ENCODE results near the gene DENND4A.
A peak's percentile ranks its signal among the peaks of the same experiment; 100 is the strongest.

Gene DENND4A

DNA sequence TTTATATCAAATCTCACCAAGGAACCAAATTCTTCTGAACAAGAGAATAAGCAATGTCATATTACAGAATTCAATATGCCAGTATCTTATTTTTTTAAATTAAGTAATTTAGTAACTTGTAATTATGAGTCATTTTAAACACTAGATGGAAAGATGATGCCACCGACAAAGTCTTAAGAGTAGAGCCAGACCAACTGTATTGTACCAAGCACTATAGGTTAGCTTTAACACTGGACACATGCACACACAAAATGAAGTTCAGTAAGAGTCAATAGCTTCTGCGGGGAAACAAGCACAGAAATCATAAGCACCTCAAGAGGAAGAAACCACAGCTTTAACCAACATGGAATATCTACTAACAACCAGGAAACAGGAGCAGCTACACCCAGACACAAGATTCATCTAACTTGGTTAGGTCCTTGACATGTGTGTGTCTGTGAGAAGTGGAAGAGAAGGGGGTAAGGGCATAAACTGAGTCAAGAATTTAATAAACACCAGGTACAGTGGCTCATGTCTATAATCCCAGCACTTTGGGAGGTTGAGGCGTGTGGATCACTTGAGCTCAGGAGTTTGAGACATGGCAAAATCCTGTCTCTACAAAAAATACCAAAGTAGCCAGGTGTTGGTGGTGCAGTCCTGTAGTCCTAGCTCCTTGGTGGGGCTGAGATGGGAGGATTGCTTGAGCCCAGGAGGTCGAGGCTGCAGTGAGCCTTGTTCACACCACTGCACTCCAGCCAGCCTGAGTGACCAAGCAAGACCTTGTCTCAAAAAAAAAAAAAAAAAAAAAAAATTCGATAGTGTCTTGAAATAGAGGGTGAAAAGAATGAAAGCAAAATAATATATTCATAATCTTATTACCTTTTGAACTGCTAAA is 28.9 kb downstream of the DENND4A start (continued):
- TF ChIP-seq, protein P1, sequence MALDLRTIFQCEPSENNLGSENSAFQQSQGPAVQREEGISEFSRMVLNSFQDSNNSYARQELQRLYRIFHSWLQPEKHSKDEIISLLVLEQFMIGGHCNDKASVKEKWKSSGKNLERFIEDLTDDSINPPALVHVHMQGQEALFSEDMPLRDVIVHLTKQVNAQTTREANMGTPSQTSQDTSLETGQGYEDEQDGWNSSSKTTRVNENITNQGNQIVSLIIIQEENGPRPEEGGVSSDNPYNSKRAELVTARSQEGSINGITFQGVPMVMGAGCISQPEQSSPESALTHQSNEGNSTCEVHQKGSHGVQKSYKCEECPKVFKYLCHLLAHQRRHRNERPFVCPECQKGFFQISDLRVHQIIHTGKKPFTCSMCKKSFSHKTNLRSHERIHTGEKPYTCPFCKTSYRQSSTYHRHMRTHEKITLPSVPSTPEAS (tag by site-specific recombination; IDR thresholded peaks at IDR 0.05): no peak

DNA sequence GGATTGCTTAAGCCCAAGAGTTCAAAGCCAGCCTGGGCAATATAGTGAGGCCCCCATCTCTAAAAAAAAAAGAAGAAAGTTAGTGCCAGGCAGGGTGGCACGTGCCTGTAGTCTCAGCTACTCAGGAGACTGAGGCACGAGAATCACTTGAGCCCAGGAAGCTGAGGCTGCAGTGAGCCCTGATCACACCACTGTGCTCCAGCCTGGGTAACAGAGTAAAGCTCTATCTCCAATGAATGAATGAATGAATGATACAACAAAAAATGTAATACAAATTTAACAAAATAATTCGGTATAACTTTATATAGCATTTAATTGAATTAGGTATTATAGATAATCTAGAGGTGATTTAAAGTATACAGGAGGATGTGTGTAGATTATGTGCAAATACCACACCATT is 29.7 kb downstream of the DENND4A start:
- ChIA-PET POLR2A (no interaction called here), CTCF (no interaction called here)
- TF ChIP-seq ZNF302 (tag by site-specific recombination; IDR thresholded peaks at IDR 0.05; ENCODE audit: low read depth) (no peak), ZNF24 (tag by site-specific recombination; IDR thresholded peaks at IDR 0.05) (peak; percentile 61; the same call in 1 of the 2 replicates)
- Histone ChIP-seq H3K4me1 (ENCODE audit: control insufficient read depth, insufficient read depth, low read length) (peaks cover 15% of the 10 kb centered on the region), H3K36me3 (ENCODE audit: control insufficient read depth in 2 of 2, insufficient read depth in 1 of 2, low read length in 2 of 2) (no peaks in the 10 kb centered on the region; a peak in 1 of 3 replicates), H3K27ac (ENCODE audit: extremely low read depth, low read depth, low read length) (no peak overlapping the region), H3K9me3 (ENCODE audit: control insufficient read depth, insufficient read depth, low read depth, low read length) (no peaks in the 10 kb centered on the region), H3K4me3 (ENCODE audit: low read depth, low read length) (no peak overlapping the region)

DNA sequence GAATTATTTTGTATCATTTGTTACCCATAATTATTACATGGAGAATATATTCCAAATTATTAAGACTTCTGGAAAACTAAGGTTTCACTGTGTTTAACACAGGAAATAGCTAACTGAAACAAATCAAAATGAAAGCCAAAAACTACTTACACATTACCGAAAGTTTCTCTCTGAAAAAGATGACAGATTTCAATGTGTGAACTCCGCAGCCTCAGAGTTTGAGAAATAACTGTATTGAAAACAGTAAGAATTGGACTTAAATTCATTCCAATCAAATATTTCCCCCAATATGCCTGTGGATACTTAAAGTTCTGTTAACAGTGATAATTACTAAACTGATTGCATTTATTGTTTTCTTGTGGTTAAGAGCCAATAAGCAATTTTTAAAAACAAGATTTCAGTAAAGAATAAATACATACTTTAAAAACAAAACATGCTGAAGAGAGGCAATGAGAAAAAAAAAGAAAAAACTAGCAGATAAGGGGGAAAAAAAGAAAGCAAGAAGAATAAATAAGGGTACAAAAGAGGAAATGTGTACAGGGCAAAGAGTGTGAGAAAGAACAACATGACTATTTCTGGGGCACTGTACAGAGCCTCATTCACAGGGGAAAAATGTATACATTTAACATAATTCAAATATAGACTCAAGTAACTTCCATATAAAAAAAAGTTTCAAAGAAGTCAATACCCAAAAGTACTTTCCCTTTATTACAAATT is 30.7 kb downstream of the DENND4A start:
- Histone ChIP-seq H3K27ac (ENCODE audit: extremely low read depth, low read depth, low read length) (no peak overlapping the region), H3K36me3 (ENCODE audit: control insufficient read depth in 2 of 2, insufficient read depth in 1 of 2, low read length in 2 of 2) (no peaks in the 10 kb centered on the region; a peak in 1 of 3 replicates), H3K4me1 (ENCODE audit: control insufficient read depth, insufficient read depth, low read length) (peaks cover 11% of the 10 kb centered on the region), H3K4me3 (ENCODE audit: low read depth, low read length) (no peak overlapping the region), H3K9me3 (ENCODE audit: control insufficient read depth, insufficient read depth, low read depth, low read length) (no peaks in the 10 kb centered on the region)
- TF ChIP-seq ZNF19 (tag by site-specific recombination; IDR thresholded peaks at IDR 0.05; ENCODE audit: low read depth): no peak
- TF ChIP-seq ZBTB21 (tag by site-specific recombination; IDR thresholded peaks at IDR 0.05): no peak
- TF ChIP-seq GFI1B (tag by site-specific recombination; IDR thresholded peaks at IDR 0.05): no peak
- TF ChIP-seq, protein P2, sequence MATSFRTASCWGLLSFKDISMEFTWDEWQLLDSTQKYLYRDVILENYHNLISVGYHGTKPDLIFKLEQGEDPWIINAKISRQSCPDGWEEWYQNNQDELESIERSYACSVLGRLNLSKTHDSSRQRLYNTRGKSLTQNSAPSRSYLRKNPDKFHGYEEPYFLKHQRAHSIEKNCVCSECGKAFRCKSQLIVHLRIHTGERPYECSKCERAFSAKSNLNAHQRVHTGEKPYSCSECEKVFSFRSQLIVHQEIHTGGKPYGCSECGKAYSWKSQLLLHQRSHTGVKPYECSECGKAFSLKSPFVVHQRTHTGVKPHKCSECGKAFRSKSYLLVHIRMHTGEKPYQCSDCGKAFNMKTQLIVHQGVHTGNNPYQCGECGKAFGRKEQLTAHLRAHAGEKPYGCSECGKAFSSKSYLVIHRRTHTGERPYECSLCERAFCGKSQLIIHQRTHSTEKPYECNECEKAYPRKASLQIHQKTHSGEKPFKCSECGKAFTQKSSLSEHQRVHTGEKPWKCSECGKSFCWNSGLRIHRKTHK (tag by site-specific recombination; IDR thresholded peaks at IDR 0.05): no peak
- TF ChIP-seq, protein P3, sequence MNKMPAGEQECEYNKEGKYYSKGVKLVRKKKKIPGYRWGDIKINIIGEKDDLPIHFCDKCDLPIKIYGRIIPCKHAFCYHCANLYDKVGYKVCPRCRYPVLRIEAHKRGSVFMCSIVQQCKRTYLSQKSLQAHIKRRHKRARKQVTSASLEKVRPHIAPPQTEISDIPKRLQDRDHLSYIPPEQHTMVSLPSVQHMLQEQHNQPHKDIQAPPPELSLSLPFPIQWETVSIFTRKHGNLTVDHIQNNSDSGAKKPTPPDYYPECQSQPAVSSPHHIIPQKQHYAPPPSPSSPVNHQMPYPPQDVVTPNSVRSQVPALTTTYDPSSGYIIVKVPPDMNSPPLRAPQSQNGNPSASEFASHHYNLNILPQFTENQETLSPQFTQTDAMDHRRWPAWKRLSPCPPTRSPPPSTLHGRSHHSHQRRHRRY (tag by site-specific recombination; IDR thresholded peaks at IDR 0.05): no peak
- TF ChIP-seq GLIS1 (tag by site-specific recombination; IDR thresholded peaks at IDR 0.05): no peak
- no peak for TF ChIP-seq ZNF629 (tag by site-specific recombination; IDR thresholded peaks at IDR 0.05)
- TF ChIP-seq ZNF548 (tag by site-specific recombination; IDR thresholded peaks at IDR 0.05): no peak
- no peak for TF ChIP-seq HOXC10 (CRISPR knock-in tag; IDR thresholded peaks at IDR 0.05)
- TF ChIP-seq WT1 (tag by site-specific recombination; IDR thresholded peaks at IDR 0.05): no peak
- no peak for TF ChIP-seq ZNF10 (tag by site-specific recombination; IDR thresholded peaks at IDR 0.05)
- ChIA-PET CTCF (no interaction called here), POLR2A (no interaction called here)

DNA sequence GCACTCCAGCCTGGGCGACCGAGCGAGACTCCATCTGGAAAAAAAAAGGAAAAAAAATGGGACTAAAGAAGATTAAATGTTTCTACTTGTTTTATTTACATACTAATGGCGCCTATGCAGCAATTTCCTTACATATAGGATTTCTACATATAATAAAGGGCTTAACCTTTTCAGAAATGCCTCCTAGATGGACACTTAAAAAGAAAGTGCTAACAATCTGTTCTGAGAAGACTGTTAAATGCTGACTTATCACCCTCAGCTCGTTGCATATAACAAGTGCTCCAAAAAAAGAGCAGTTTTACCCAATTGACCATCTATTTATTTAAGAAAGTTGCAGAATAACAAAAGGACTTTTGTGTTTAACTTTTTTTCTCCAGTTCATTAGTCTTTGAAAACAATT is 32.7 kb downstream of the DENND4A start:
- CTCF ChIA-PET: no interaction called here
- TF ChIP-seq, protein P4, sequence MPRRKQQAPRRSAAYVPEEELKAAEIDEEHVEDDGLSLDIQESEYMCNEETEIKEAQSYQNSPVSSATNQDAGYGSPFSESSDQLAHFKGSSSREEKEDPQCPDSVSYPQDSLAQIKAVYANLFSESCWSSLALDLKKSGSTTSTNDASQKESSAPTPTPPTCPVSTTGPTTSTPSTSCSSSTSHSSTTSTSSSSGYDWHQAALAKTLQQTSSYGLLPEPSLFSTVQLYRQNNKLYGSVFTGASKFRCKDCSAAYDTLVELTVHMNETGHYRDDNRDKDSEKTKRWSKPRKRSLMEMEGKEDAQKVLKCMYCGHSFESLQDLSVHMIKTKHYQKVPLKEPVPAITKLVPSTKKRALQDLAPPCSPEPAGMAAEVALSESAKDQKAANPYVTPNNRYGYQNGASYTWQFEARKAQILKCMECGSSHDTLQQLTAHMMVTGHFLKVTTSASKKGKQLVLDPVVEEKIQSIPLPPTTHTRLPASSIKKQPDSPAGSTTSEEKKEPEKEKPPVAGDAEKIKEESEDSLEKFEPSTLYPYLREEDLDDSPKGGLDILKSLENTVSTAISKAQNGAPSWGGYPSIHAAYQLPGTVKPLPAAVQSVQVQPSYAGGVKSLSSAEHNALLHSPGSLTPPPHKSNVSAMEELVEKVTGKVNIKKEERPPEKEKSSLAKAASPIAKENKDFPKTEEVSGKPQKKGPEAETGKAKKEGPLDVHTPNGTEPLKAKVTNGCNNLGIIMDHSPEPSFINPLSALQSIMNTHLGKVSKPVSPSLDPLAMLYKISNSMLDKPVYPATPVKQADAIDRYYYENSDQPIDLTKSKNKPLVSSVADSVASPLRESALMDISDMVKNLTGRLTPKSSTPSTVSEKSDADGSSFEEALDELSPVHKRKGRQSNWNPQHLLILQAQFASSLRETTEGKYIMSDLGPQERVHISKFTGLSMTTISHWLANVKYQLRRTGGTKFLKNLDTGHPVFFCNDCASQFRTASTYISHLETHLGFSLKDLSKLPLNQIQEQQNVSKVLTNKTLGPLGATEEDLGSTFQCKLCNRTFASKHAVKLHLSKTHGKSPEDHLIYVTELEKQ (tag by site-specific recombination; IDR thresholded peaks at IDR 0.05; ENCODE audit: borderline replicate concordance): no peak
- TF ChIP-seq ZNF610 (tag by site-specific recombination; IDR thresholded peaks at IDR 0.05; ENCODE audit: borderline replicate concordance) (no peak), ZNF658 (tag by site-specific recombination; IDR thresholded peaks at IDR 0.05) (no peak), FEZF1 (tag by site-specific recombination; IDR thresholded peaks at IDR 0.05) (peak; percentile 44; the same call in 1 of the 2 replicates)
- Histone ChIP-seq H3K4me3 (ENCODE audit: low read depth, low read length) (no peak overlapping the region), H3K9me3 (ENCODE audit: control insufficient read depth, insufficient read depth, low read depth, low read length) (no peaks in the 10 kb centered on the region), H3K4me1 (ENCODE audit: control insufficient read depth, insufficient read depth, low read length) (peaks cover 14% of the 10 kb centered on the region), H3K27ac (ENCODE audit: extremely low read depth, low read depth, low read length) (no peak overlapping the region), H3K36me3 (ENCODE audit: control insufficient read depth in 2 of 2, insufficient read depth in 1 of 2, low read length in 2 of 2) (no peaks in the 10 kb centered on the region; a peak in 2 of 3 replicates)
- POLR2A ChIA-PET: no interaction called here

All from HEK293 (cell line).